ACC112 (cell line): Measurements from ENCODE around the gene RAMACL.

ENCODE experiments used
- H2AFZ ChIP-seq: fragments of 200-600 bp; sonication (generic); one replicate; pipeline ENCODE4 v1.6.0; 2017; ENCODE audit warnings: antibody characterized with exemption, low read length; ENCODE audit not compliant: unreplicated experiment
- H3K27ac ChIP-seq: fragments of 200-600 bp; sonication (generic); 2 replicates; pipeline ENCODE4 v1.5.1; 2014; ENCODE audit warnings: low read depth, mild to moderate bottlenecking, antibody characterized with exemption, low read length, moderate library complexity
- H3K27me3 ChIP-seq: fragments of 200-600 bp; sonication (generic); 2 replicates; pipeline ENCODE4 v1.6.1; 2014; ENCODE audit warnings: mild to moderate bottlenecking, antibody characterized with exemption, low read length, moderate library complexity, mixed read lengths; ENCODE audit not compliant: insufficient read depth
- H3K36me3 ChIP-seq: fragments of 200-600 bp; sonication (generic); 2 replicates; pipeline ENCODE4 v1.6.1; 2016; ENCODE audit warnings: mild to moderate bottlenecking, antibody characterized with exemption, low read length, moderate library complexity, mixed read lengths; ENCODE audit not compliant: insufficient read depth
- H3K4me1 ChIP-seq: fragments of 200-600 bp; sonication (generic); one replicate; pipeline ENCODE4 v1.6.1; 2016; ENCODE audit warnings: low read length, mixed read lengths; ENCODE audit not compliant: insufficient read depth, unreplicated experiment, control insufficient read depth
- H3K4me3 ChIP-seq: fragments of 200-600 bp; sonication (generic); 2 replicates; pipeline ENCODE4 v1.5.1; 2014; ENCODE audit warnings: mild to moderate bottlenecking, low read depth, low read length
- H3K79me2 ChIP-seq: fragments of 200-600 bp; sonication (generic); one replicate; pipeline ENCODE4 v1.6.0; 2016; ENCODE audit warnings: low read length; ENCODE audit not compliant: control insufficient read depth, unreplicated experiment, insufficient read depth

Gene RAMACL

GRCh38 chr6:166604911-166605310 lies 18.4 kb upstream of the RAMACL start:
- peaks cover 81% of the 10 kb centered on the region for H3K79me2 ChIP-seq
- peaks cover 30% of the 10 kb centered on the region for H3K4me1 ChIP-seq
- H3K4me3 ChIP-seq: no peak overlapping the region
- H3K27me3 ChIP-seq: no peaks in the 10 kb centered on the region
- peaks cover 14% of the 10 kb centered on the region for H3K36me3 ChIP-seq
- H3K27ac ChIP-seq: no peak overlapping the region
- H2AFZ ChIP-seq: no peak overlapping the region

DNA sequence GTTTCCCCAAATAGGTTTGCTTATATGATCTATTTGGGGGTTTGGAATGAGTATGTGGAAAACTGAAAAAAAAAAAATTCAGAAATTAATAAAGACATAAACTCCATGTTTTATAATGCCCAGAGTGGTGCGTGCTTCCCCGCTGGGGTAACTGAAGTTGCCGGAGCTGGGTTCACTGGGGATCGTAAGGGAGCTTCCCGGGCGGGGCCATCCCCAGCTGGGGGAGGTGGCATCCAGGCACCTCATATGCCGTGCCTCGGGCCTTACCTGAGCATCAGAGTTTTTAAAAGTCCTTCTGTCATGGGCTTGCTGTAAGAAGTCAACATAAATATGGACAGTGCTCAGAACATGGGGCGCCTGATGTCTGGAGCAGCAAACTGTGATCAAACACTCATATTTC lies 17.9 kb upstream of the RAMACL start:
- peaks cover 84% of the 10 kb centered on the region for H3K79me2 ChIP-seq
- no peaks in the 10 kb centered on the region for H3K27me3 ChIP-seq
- peaks cover 35% of the 10 kb centered on the region for H3K4me1 ChIP-seq
- no peak overlapping the region for H3K4me3 ChIP-seq
- no peak overlapping the region for H2AFZ ChIP-seq
- no peak overlapping the region for H3K27ac ChIP-seq
- H3K36me3 ChIP-seq: peaks cover 14% of the 10 kb centered on the region

DNA sequence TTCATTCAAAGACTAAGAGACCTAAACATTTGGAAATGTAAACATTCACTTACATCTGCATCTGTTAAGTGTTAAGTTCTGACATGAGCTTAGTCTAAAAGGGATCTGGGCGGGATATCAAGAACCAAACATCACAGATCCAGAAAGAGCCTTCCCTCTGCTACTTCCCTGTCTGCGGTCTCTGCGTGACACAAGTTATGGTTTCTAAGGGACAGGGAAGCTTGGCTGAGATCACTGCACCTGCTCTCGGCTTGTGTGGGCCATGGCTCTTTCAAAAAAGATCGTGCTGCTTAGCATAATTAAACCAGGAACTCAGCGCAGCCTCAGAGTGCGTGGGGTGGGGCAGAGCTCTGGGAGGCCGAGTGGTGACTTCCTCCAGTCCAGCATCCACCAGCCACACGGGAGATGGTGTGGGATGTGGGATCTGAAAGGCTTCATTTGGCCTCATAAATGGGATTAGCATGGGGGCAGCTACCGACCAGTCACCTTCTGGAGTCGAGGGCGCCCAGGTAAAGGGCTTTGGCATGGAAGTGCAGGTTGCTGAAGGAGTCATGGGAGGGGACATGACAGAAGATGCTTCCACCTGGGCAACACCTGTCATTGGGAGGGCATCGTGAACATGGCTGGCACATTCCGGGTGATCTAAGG lies 16.7 kb upstream of the RAMACL start:
- no peaks in the 10 kb centered on the region for H3K27me3 ChIP-seq
- peaks cover 39% of the 10 kb centered on the region for H3K4me1 ChIP-seq
- no peak overlapping the region for H3K27ac ChIP-seq
- H2AFZ ChIP-seq: no peak overlapping the region
- H3K36me3 ChIP-seq: peaks cover 14% of the 10 kb centered on the region
- peaks cover 84% of the 10 kb centered on the region for H3K79me2 ChIP-seq
- no peak overlapping the region for H3K4me3 ChIP-seq

DNA sequence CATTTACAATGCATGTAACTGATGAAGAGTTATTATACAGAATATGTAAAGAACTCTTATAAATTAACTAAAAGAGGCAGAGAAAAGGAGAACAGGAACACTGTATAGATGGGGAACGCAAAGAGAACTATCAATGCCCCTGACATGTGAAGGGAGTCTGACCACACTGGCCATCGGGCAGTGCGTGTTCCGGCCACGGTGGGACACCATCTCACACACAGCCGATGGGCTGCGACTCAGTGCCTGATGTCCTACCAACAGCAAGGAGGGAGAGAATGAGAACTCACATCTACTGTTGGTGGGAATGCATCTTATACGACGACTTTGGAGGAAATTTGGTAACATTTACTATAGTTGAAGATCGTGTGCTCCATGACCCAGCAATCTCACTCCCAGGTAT lies 15.5 kb upstream of the RAMACL start:
- peaks cover 44% of the 10 kb centered on the region for H3K4me1 ChIP-seq
- peaks cover 17% of the 10 kb centered on the region for H3K36me3 ChIP-seq
- H3K79me2 ChIP-seq: peaks cover 85% of the 10 kb centered on the region
- no peak overlapping the region for H2AFZ ChIP-seq
- no peak overlapping the region for H3K4me3 ChIP-seq
- no peak overlapping the region for H3K27ac ChIP-seq
- H3K27me3 ChIP-seq: no peaks in the 10 kb centered on the region

- Histone ChIP-seq H3K27ac (peak overlapping the region; percentile 3), H3K4me3 (no peak overlapping the region), H3K36me3 (peaks cover 17% of the 10 kb centered on the region), H3K4me1 (peaks cover 55% of the 10 kb centered on the region), H3K27me3 (no peaks in the 10 kb centered on the region), H2AFZ (no peak overlapping the region), H3K79me2 (peaks cover 87% of the 10 kb centered on the region)
These were observed 14.5 kb upstream of the RAMACL start for GRCh38 chr6:166600931-166601330.

DNA sequence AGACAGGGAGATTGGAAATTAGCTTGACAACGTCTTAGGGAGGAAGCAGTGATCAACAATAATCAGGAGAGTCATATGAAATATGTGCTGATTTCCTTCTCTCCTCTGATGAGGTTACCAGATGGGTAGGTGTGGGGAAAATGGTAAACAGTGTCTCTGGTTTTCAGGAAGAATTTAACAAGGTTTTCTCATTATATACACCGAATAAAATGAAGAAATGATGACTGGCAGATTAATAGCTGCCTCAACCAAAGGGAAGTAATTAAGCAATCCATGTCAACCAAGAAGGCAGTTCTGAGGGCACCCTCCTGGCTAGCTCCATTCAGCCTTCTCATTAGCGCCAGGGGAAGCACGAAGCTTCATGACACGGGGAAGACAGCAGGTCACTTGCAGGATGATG lies 12.7 kb upstream of the RAMACL start:
- Histone ChIP-seq H3K4me3 (peak overlapping the region; percentile 41; the same call in 1 of the 2 replicates), H2AFZ (no peak overlapping the region), H3K79me2 (peaks cover 72% of the 10 kb centered on the region), H3K4me1 (peaks cover 72% of the 10 kb centered on the region), H3K27me3 (no peaks in the 10 kb centered on the region), H3K36me3 (peaks cover 17% of the 10 kb centered on the region), H3K27ac (peak overlapping the region; percentile 99)

GRCh38 chr6:166598441-166599138 lies 12.1 kb upstream of the RAMACL start:
- peaks cover 70% of the 10 kb centered on the region for H3K79me2 ChIP-seq

GRCh38 chr6:166597711-166598440 lies 11.4 kb upstream of the RAMACL start:
- peaks cover 75% of the 10 kb centered on the region for H3K79me2 ChIP-seq
- no peak overlapping the region for H3K4me3 ChIP-seq
- H3K27ac ChIP-seq: peak overlapping the region; percentile 99
- H2AFZ ChIP-seq: no peak overlapping the region
- H3K27me3 ChIP-seq: no peaks in the 10 kb centered on the region
- H3K4me1 ChIP-seq: peaks cover 76% of the 10 kb centered on the region
- peaks cover 10% of the 10 kb centered on the region for H3K36me3 ChIP-seq

More at GRCh38 chr6:166598441-166599138, 12.1 kb upstream of the RAMACL start:
- H3K4me3 ChIP-seq: peak overlapping the region; percentile 41; the same call in 1 of the 2 replicates
- peak overlapping the region; percentile 78 for H2AFZ ChIP-seq
- peaks cover 11% of the 10 kb centered on the region for H3K36me3 ChIP-seq
- peak overlapping the region; percentile 99 for H3K27ac ChIP-seq
- H3K27me3 ChIP-seq: no peaks in the 10 kb centered on the region
- H3K4me1 ChIP-seq: peaks cover 72% of the 10 kb centered on the region

GRCh38 chr6:166596776-166597507 lies 10.5 kb upstream of the RAMACL start:
- H3K79me2 ChIP-seq: peaks cover 75% of the 10 kb centered on the region
- H3K27ac ChIP-seq: peak overlapping the region; percentile 99

DNA sequence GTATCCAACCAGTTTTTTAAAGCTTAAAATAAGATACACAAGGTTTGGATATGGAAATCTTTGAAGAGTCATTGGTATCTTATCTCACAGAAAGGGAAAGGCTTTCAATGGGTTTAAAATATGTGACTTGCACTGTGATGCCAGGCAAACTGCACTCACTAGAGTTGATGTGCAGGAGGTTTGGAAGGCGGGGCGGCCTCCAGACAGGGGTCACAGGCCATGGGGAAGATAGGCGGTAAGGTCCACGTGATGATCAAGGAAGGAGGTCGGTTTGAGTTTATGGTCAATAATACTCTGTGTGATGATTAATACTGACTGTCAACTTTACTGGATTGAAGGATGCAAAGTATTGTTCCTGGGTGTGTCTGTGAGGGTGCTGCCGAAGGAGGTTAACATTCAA lies 9.5 kb upstream of the RAMACL start:
- Histone ChIP-seq H3K79me2 (peaks cover 77% of the 10 kb centered on the region), H3K27me3 (no peaks in the 10 kb centered on the region), H3K4me1 (peaks cover 80% of the 10 kb centered on the region), H2AFZ (no peak overlapping the region), H3K4me3 (peak overlapping the region; percentile 24; the same call in 1 of the 2 replicates), H3K36me3 (peaks cover 3% of the 10 kb centered on the region; the same call in 1 of the 2 replicates), H3K27ac (peak overlapping the region; percentile 99)

More at GRCh38 chr6:166596776-166597507, 10.5 kb upstream of the RAMACL start:
- Histone ChIP-seq H2AFZ (no peak overlapping the region), H3K27me3 (no peaks in the 10 kb centered on the region), H3K4me3 (no peak overlapping the region), H3K4me1 (peaks cover 85% of the 10 kb centered on the region), H3K36me3 (peaks cover 3% of the 10 kb centered on the region; the same call in 1 of the 2 replicates)
